Left ventricle myocardium inferior (tissue), 1 donor: ENCODE results near the gene HOXA13. TPM values are rescaled to one million over a fixed set of nuclear protein-coding genes. Genes with fewer than 3 reads are reported as not detected.

Source experiments
- DNase-seq: peaks from one replicate; pipeline ENCODE4 v3.0.0-alpha.2; 2020
- H3K27ac ChIP-seq: fragments of 200-600 bp; replicated peaks from 2 replicates; pipeline ENCODE4 v1.8.0; 2021
- H3K27me3 ChIP-seq: fragments of 200-600 bp; 2 replicates; pipeline ENCODE4 v1.8.0; 2021; ENCODE audit warnings: low read depth
- H3K36me3 ChIP-seq: fragments of 200-600 bp; 2 replicates; pipeline ENCODE4 v1.8.0; 2021
- H3K4me1 ChIP-seq: fragments of 200-600 bp; 2 replicates; pipeline ENCODE4 v1.8.0; 2021
- H3K4me3 ChIP-seq: fragments of 200-600 bp; 2 replicates; pipeline ENCODE4 v1.8.0; 2021; ENCODE audit warnings: mild to moderate bottlenecking, moderate library complexity
- H3K9me3 ChIP-seq: fragments of 200-600 bp; replicated peaks from 2 replicates; pipeline ENCODE4 v1.8.0; 2021
- intact Hi-C: fragments of 100-400 bp; cut with micrococcal nuclease; formaldehyde crosslinking; loops from one replicate; pipeline ENCODE4 v1.11.0; 2022
- total RNA-seq: library from RNA; stranded (reverse); fragmentation: NEBNext Ultra II Directional; extraction: Animal tissue kit (Norgen Biotek cat#: 25700); gene quantifications from one replicate; pipeline ENCODE4 v1.2.1, GENCODE V29; 2021
- TF ChIP-seq, protein P1 (sequence below): fragments of 200-600 bp; IDR thresholded peaks from 2 replicates; pipeline ENCODE4 v1.8.0; 2021; ENCODE audit warnings: antibody characterized with exemption, mild to moderate bottlenecking, borderline replicate concordance
- donor health status: DM: no; HTN: yes; CAD: no; lungs with severe emphysema.

HOXA13 gene
- total RNA-seq, 1 donor from 2014 or later: not detected

DNA sequence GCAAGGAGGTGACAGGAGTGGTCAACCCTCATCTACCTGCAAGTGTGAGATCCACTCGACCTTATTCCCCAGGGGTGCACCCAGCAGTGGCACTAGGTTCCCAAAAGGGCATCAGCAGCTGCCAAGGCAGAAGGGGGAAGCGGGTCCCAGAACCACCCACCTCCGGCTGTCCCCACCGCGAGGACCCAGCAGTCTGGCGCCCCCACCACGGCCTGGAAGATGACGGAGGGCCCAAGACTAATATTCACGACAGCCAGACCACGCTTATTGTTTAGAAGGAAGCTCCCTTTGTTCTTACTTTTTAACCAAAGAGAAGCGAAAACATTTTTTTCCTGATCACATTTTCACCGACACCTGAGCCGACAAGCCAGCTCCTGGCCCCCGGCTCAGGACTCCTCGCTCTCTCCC, 39.1 kb upstream of the HOXA13 start:
- no peak for DNase-seq
- H3K36me3 ChIP-seq: no peaks in the 10 kb centered on the region
- H3K27ac ChIP-seq: no peak overlapping the region
- peaks cover 42% of the 10 kb centered on the region for H3K4me1 ChIP-seq
- peak overlapping the region; percentile 49 for H3K4me3 ChIP-seq
- TF ChIP-seq, protein P1, sequence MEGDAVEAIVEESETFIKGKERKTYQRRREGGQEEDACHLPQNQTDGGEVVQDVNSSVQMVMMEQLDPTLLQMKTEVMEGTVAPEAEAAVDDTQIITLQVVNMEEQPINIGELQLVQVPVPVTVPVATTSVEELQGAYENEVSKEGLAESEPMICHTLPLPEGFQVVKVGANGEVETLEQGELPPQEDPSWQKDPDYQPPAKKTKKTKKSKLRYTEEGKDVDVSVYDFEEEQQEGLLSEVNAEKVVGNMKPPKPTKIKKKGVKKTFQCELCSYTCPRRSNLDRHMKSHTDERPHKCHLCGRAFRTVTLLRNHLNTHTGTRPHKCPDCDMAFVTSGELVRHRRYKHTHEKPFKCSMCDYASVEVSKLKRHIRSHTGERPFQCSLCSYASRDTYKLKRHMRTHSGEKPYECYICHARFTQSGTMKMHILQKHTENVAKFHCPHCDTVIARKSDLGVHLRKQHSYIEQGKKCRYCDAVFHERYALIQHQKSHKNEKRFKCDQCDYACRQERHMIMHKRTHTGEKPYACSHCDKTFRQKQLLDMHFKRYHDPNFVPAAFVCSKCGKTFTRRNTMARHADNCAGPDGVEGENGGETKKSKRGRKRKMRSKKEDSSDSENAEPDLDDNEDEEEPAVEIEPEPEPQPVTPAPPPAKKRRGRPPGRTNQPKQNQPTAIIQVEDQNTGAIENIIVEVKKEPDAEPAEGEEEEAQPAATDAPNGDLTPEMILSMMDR: no peak
- no peaks in the 10 kb centered on the region for H3K9me3 ChIP-seq
- H3K27me3 ChIP-seq: peaks cover 100% of the 10 kb centered on the region
- intact Hi-C loops: loop anchor here (10.0 kb wide), 1 partner anchor 336 kb away; no protein-coding TSS in a partner anchor

DNA sequence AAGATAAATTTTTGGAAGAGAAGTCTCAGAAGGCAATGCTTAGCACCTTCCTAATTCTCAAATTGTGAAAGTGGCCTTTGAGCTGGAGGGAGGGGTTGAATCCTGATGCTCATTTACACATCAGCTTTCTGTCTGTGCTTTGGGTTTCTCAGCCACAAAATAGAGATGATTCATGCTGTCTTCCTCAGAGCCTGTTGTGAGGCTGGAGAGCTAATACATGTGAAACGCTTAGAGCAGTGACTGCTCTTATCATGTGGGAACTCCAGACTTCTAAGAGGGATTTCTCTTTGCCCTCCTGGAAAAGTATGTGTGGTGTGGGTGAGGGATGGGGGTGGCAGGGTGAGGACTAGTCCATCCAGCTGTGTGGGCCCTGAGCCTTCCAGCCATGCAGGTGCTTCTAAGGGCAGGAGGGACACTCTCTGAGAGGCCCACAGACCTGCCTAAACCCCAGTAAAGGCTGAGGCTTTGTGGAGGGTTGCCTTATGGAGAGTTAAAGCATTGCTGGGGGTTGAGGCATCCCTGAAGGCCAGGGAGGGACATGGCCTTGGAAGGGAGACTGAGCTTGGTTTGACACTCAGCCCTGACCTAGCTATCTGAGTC, 37.9 kb upstream of the HOXA13 start:
- Histone ChIP-seq H3K27ac (no peak overlapping the region), H3K9me3 (no peaks in the 10 kb centered on the region), H3K36me3 (no peaks in the 10 kb centered on the region), H3K4me3 (no peak overlapping the region), H3K4me1 (peaks cover 31% of the 10 kb centered on the region), H3K27me3 (peaks cover 100% of the 10 kb centered on the region)
- intact Hi-C loops: loop anchor here (10.0 kb wide), 1 partner anchor 337 kb away; no protein-coding TSS in a partner anchor
- TF ChIP-seq, protein P1: no peak
- no peak for DNase-seq

DNA sequence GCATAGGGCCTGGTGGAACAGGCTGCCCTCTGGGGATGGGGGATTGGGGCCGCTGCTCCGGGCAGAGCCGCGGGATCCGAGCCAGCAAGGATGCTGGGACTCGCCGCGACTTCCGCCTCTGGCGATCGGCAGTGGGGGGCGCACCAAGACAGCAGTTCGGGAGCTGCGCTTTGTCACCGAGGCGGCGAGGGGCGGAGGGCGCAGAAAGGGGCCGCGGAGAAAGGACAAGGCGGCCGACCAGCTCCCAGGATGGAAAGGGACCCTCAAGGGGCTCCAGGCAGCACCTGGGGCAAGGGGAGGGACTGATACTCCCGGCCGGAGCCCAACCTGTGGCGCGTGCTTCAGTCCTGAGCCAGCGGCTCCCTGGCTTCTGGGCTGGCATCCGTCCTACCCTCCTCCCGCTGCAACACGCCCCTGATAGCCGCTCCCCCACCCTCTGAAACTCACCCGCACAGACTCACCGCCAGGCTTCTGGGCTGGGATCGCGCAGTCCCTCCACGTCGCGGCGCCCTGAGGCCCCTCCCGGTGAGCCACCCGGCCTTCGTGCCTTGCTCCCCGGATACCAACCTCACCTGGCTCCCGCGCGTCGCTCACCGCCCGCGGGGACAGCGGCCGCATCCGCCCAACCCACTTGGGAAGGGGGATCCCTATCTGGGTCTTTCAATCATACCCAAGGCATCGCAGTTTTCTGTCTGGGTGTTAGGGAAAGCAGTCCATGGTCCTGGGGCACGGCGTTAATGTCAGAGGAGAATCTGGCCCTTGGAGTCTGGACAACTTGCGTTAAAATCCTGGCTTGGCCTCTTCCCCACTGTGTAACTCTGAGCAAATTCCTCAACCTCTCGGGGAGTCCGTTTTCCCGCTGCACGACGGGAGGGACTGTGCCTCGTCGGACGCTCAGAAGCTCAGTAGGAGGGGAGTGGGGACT, 35.8 kb upstream of the HOXA13 start:
- no peaks in the 10 kb centered on the region for H3K36me3 ChIP-seq
- TF ChIP-seq, protein P1: peak; percentile 47
- peak; percentile 43 for DNase-seq
- intact Hi-C loops: loop anchor here (10.0 kb wide), 1 partner anchor 339 kb away; no protein-coding TSS in a partner anchor
- peaks cover 25% of the 10 kb centered on the region for H3K4me1 ChIP-seq
- H3K27ac ChIP-seq: no peak overlapping the region
- no peaks in the 10 kb centered on the region for H3K9me3 ChIP-seq
- peak overlapping the region; percentile 61 for H3K4me3 ChIP-seq
- H3K27me3 ChIP-seq: peaks cover 100% of the 10 kb centered on the region

DNA sequence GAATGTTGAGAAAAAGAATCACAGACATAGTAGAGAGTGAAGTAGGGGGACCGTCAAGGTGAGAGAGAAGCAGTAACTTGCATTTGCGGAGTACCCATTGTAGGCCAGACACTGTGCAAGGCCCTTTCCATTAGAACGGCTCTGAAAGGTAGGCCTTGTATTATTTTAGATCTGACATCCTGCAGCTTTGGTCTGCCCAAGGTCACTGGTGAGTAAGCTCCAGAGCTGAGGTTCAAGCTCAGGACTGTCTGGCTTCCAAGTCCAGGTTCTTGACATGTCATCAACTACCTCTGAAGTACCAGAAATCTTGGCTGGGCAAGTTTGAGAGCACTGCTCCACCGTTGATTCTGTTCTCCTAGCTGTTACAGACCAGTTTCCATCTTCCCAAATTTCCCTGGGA, 29.6 kb upstream of the HOXA13 start:
- peaks cover 97% of the 10 kb centered on the region for H3K27me3 ChIP-seq
- no peak for DNase-seq
- intact Hi-C loops: no loop called here
- H3K27ac ChIP-seq: no peak overlapping the region
- H3K36me3 ChIP-seq: no peaks in the 10 kb centered on the region
- no peak overlapping the region for H3K4me3 ChIP-seq
- no peaks in the 10 kb centered on the region for H3K9me3 ChIP-seq
- TF ChIP-seq, protein P1: no peak
- H3K4me1 ChIP-seq: peaks cover 7% of the 10 kb centered on the region

DNA sequence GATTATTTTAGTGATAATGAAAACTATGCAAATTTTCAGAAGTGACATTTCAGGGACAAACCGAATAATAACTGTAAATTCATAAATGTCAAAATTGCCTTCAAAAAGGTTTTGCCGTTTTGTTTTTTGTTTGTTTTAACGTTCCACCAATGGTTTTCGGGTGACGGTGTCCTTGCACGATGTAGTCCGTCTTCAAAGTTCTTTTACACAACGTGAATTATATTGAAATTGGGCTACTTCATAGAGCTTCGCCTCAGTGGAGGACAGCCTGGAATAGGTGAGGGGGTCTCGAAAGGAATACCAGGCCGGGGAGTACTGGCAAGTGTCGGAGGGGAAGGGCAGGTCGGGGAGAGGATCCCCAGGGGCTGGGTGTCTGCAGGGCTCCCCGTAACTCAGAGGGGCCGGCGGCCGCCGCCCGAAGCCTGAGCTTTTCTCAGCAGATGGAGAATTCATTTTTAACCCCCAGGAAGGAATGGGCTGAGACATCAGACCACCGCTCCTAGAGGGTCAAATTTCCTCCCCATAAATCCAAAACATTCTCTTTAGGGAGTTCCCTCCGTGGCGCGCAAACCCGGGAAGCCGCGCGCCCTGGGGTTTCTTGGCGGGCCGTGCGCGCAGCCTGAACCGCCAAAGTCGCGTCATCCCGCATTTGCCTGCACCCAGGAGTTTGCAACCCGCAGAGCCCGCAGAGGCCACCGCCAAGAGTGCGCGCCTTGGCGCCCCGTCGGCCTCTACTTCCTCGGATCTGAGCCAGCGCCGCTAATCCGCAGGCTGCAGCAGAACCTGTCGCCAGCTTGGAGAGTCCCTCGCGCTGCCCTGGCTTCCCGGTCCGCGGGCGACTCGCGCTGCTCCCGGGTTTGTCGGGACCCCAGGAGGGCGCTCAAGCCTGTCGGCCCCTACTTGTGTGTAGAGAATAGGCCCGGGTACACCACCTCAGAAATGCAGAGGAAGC, 25.4 kb upstream of the HOXA13 start:
- no peak overlapping the region for H3K4me3 ChIP-seq

More for the DNA sequence above, 25.4 kb upstream of the HOXA13 start:
- intact Hi-C loops: no loop called here
- H3K4me1 ChIP-seq: peaks cover 7% of the 10 kb centered on the region
- no peak overlapping the region for H3K27ac ChIP-seq
- no peak for DNase-seq
- no peaks in the 10 kb centered on the region for H3K9me3 ChIP-seq
- H3K27me3 ChIP-seq: peaks cover 99% of the 10 kb centered on the region
- TF ChIP-seq, protein P1: no peak
- H3K36me3 ChIP-seq: no peaks in the 10 kb centered on the region
